Left ventricle myocardium superior (tissue), 1 donor: ENCODE measurements around the gene USP13. TPM values are rescaled to one million over a fixed set of nuclear protein-coding genes. Genes with fewer than 3 reads are reported as not detected.

Source experiments
- ATAC-seq: fragments of 200-7000 bp; cut with Tn5 transposase; one replicate; pipeline ENCODE4 v1.9.1; 2020; ENCODE audit warnings: mild to moderate bottlenecking, moderate library complexity
- DNase-seq: peaks from one replicate; pipeline ENCODE4 v3.0.0-alpha.2; 2020
- intact Hi-C: fragments of 100-400 bp; cut with micrococcal nuclease; formaldehyde crosslinking; loops from one replicate; pipeline ENCODE4 v1.11.0; 2022
- total RNA-seq: library from RNA; stranded (reverse); fragmentation: NEBNext Ultra II Directional; extraction: Animal tissue kit (Norgen Biotek cat#: 25700); gene quantifications from one replicate; pipeline ENCODE4 v1.2.1, GENCODE V29; 2021
- donor health status: DM: no; HTN: yes; CAD: no; lungs with severe emphysema.

USP13 gene
- total RNA-seq, 1 donor from 2014 or later = 156 TPM

- DNase-seq = no peak
- intact Hi-C loops = no loop called here
- no peak for ATAC-seq
Measured at GRCh38 chr3:179687967-179688535, 35.2 kb downstream of the USP13 start.

- no peak for ATAC-seq
- intact Hi-C loops = no loop called here
- no peak for DNase-seq
Measured at GRCh38 chr3:179688850-179689249, 36.0 kb downstream of the USP13 start.

- no peak for DNase-seq
- intact Hi-C loops = no loop called here
- no peak for ATAC-seq
Measured at GRCh38 chr3:179694731-179695130, 41.9 kb downstream of the USP13 start.

DNA sequence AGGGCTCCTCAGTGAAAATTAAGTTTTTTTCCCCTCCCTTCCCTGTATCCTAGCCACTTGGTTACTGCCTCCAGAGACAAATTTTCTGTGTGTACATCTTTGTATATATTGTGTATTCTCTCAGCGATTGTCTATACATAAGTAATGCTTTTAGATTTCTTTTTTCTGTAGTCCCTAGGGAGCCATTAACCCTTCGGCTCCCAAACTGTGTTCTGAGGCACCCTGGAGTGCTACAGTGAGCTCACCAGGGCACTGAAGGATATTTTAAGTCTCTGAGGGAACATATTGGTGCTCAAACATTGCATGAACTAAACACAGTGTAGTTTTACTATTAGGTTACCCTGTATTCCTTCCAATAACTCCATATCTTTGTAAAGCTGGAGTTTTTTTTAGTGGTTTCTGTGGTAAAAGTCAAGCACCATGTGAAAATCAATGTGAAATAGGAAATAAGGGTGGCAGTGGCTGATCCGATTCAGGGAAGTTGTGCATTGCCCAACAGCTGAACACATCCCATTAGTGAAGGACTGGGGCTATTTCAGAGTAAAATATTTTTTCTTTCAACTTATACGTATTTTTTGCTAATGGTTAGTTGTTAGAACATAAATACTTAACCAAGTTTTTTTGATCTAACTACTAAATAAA lies 43.0 kb downstream of the USP13 start:
- no peak for ATAC-seq
- intact Hi-C loops = no loop called here
- no peak for DNase-seq

DNA sequence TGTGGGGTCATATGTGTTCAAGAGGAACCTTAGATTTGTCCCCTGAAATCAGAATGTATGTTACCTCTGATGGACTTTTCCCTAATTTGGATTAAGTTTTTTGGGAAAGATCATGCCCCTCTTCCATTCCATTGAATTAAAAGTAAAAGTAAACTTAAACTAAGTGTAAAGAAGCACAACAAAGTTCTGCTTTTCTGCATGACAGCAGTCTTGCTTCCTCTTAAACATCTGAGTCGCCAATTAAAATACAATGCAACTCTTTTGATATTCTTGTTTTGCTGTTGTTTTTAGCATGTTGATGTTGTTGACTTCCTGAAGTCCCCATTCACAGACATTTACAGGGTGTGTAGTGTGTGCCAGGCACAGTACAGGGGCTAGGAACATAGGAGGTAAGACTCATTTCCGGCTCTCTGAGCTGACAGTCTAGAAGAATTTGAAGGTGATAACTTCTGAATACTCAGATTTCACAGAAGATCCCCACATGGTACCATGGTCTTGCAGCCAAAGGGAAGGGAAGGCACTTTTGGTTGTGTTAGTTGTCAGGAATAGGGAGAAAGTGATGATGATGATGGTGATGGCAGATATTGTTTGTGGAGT lies 45.0 kb downstream of the USP13 start:
- intact Hi-C loops = no loop called here
- no peak for DNase-seq
- ATAC-seq = no peak

DNA sequence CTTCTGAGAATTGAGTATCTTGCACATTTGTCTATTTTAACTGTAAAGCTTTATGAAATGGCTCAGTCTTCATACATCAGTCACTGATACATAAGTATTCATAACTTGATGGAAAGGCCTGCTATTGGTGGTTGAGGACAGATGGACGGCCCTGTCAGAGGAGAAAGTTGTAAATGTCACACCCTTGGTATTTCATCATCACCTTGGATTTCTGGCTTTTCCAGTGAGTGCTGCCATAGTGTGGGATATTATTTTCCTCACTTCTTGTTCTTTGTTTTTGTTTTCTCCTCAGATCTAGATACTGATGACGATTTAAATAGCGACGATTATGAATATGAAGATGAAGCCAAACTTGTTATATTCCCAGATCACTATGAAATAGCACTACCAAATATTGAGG lies 47.9 kb downstream of the USP13 start:
- intact Hi-C loops = no loop called here
- ATAC-seq (no peak), DNase-seq (no peak)

DNA sequence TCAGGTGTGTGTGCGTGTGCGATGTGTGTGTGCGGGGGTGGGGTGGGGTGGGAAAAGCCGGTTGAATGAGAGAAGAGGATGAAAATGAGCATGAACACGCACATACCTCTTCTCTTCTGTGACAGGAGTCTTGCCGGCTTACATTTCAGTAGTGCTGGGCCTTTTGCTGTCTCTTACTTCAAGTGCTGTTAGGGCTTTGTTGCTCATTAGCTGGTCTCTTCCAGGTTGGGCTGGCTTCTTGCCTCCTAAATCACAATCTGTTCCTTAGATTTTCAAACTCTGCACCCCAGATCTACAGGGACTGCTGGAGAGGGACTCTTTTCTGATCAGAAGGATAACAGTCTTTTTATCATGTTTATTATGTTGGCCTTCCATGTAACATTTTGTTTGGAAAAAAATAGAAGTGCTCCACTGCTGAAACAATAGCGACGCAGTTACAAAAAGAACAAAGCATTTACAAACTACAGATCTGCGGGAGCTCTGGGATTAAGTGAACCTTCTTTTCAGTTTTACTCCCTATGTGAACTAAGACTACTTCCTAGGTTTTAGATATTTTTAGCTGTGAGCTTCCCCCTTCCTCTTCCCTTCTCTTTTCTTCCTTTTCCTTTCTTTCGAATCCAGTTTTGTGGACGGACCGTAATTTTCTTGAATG lies 48.5 kb downstream of the USP13 start:
- intact Hi-C loops = no loop called here
- DNase-seq (no peak), ATAC-seq (no peak)

DNA sequence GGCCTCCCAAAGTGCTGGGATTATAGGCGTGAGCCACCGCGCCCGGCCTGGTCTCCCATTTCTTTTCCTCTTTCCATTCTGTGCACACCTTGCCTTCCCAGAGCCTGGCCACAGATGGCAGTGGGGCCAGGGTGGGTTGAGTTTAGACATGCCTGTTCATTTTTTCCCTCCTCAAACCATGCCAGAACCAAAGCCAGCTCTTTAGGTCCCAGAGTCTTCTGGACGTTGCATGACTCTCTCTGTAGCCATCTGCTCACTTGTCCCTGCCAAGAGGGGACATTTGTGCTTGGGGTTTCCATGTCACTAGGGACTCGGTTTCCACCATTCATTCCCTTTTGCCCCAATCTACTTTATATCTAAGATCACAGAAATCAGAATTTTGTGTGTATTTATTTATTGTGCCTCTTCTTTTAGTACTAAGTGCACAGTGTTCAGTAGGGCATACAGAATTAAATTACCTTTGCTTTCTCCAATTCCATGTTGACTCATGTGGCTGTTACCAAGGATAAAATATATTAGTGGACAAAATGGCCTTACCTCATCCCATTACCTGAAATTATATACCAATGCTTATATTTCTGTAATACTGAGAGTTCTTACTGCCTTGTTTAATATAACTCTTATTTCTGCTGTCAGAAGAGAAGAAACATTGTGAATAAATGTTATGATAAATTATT lies 49.6 kb downstream of the USP13 start:
- ATAC-seq (no peak), DNase-seq (no peak)
- intact Hi-C loops = no loop called here

- intact Hi-C loops = no loop called here
- ATAC-seq (no peak), DNase-seq (no peak)
Measured at GRCh38 chr3:179703816-179704215, 51.0 kb downstream of the USP13 start.

DNA sequence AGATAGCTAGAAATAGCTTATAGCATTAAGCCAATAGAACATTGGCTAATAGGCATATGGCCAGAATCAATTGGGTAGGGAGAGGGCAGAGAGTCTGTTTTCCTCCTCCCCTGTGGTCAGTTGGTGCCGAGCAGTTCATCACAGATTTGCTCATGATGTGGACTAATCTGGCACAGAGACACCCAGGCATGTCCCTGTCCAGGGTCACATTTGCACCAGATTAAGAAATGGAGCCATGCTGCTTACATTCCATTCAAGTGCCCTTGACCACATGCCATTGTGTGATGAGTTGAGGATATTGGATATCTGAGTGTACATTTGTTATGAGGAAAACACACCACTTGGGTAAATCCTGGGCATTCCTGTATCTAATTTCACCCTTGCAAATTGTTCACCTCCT lies 53.4 kb downstream of the USP13 start:
- ATAC-seq (peak; percentile 33), DNase-seq (no peak)
- intact Hi-C loops = no loop called here

- DNase-seq (no peak), ATAC-seq (no peak)
- intact Hi-C loops = no loop called here
Measured at GRCh38 chr3:179710079-179710478, 57.2 kb downstream of the USP13 start.

GRCh38 chr3:179713643-179714090 lies 60.8 kb downstream of the USP13 start:
- DNase-seq (no peak), ATAC-seq (peak; percentile 73)
- intact Hi-C loops = no loop called here

- ATAC-seq = no peak
- DNase-seq = no peak
- intact Hi-C loops = no loop called here
Measured at GRCh38 chr3:179715582-179715981, 62.7 kb downstream of the USP13 start.

- no peak for DNase-seq
- no peak for ATAC-seq
- intact Hi-C loops = no loop called here
Measured at GRCh38 chr3:179716226-179716625, 63.4 kb downstream of the USP13 start.

GRCh38 chr3:179716811-179717210 lies 64.0 kb downstream of the USP13 start:
- intact Hi-C loops = no loop called here
- ATAC-seq = peak; percentile 31
- no peak for DNase-seq

DNA sequence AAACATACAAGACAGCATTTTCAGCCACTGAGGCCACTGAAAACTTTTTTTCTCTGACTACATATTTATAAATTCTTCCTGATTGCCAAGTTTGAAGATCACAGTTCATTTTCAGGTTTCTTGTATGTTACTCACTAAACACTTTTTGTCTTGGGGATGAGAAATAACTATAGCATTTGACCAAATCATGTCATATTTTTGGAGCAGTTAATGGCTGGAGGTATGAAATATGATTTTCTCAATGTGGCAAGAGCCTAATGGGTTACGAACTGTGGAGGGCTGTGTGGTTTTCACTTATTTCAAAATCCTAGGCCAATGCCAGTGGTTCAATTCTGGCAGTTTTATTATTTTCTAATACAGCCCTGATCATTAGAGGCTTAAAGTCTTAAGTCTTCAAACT lies 64.4 kb downstream of the USP13 start:
- intact Hi-C loops = no loop called here
- ATAC-seq = no peak

DNA sequence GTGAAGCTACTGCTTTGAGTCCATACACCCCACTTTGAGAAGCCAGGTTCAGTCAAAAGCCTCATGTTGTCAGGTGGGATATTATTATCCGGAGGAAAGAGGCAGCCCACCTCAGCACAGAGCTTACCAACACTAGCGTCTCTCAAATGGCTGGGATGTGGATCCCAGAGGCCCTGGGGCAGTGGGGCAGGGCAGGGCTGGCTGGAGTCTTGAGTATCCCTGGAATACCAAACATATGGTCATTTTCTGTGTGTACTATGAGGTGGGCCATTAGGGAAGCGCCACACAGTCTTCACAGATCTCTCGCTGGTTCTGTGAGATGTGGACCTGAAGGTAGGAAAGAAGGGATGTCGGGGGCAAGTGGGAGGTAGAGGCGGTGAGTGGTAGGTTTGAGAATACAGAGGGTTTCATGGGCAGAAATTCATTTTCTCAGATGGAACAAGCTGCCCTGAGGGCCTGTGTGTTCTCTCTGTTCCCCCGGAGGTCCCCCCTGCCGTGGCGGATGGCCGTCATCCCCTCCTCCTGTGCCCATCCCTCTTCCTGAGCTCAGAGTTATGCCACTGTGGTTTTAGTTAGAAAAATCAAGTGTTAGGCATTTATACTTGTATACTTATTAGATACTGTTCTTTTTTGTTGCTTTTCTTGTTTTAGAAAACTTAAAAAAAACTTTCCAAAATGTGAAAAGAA lies 66.4 kb downstream of the USP13 start:
- no peak for ATAC-seq
- intact Hi-C loops = no loop called here
- DNase-seq = no peak

More for the DNA sequence above, 64.4 kb downstream of the USP13 start:
- DNase-seq = no peak

GRCh38 chr3:179720196-179720595 lies 67.4 kb downstream of the USP13 start:
- intact Hi-C loops = no loop called here
- DNase-seq (no peak), ATAC-seq (no peak)

DNA sequence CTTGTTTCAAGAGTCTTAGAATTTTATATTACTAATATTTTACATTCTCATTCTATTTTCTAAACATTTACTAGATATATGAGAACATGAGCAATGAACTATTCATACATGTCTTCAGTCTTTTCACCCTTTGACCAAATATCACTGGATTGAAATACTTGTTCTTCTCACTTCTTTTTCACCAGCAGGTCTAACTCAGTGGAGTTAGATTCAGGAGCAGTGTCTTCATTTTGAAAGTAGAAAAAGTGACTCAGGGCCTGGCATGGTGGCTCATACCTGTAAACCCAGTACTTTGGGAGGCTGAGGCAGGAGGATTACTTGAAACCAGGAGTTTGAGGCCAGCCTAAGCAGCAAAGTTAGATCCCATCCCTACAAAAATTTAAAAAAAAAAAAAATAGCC lies 70.8 kb downstream of the USP13 start:
- intact Hi-C loops = no loop called here
- no peak for ATAC-seq

More for the DNA sequence above, 70.8 kb downstream of the USP13 start:
- no peak for DNase-seq
